ENCODE results near the gene PAK4. TPM values are rescaled to one million over a fixed set of nuclear protein-coding genes. Genes with fewer than 3 reads are reported as not detected.

PAK4 gene
- total RNA-seq, 1 experiment from 2014 or later: 63.1 TPM

DNA sequence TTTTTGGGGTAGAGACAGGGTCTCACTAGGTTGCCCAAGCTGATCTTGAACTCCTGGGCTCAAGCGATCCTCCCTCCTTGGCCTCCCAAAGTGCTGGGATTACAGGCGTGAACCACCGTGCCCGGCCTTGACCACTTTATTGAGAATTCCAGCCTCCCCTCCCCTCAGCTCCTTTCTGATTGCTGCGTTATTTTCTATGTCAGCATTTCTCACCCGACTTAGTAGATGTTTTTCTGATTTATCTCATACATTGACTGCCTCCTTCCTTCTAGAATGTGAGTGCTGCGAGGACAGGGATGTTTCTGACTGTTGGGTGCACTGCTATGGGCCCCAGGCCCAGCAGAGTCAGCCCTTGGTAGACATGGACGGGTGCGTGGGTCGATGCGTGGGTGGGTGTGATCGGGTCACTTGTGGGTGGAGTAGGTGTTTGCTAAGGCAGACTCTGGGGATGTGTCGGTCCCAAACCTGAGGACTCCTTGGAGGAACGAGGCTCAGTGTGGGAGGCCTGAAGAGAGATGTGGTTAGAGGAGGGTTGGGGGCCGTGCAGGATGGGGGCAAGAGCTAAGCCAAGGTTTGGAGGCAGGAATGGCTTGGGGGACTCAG lies 37.0 kb downstream of the PAK4 start:
- Histone ChIP-seq H2BK120ac (ENCODE audit: low read depth, low read length, poor library complexity, severe bottlenecking) (no peak overlapping the region), H3K4me2 (ENCODE audit: insufficient read depth, insufficient read length, low read length) (no peak overlapping the region), H4K20me1 (ENCODE audit: control insufficient read depth, insufficient read depth, insufficient read length) (peaks cover 5% of the 10 kb centered on the region), H2AFZ (ENCODE audit: low read length) (no peak overlapping the region), H3K18ac (ENCODE audit: insufficient read length, low read depth, low read length) (no peak overlapping the region), H3K14ac (ENCODE audit: insufficient read depth, low read length) (no peak overlapping the region), H4K5ac (ENCODE audit: insufficient read length, low read depth, low read length) (no peak overlapping the region), H3K79me1 (ENCODE audit: insufficient read depth, low read depth, low read length, poor library complexity, severe bottlenecking) (no peaks in the 10 kb centered on the region), H3K4ac (ENCODE audit: low read depth, low read length) (no peak overlapping the region), H4K8ac (replicated peaks; ENCODE audit: insufficient read length, low read depth, low read length) (no peak overlapping the region), H3T11ph (ENCODE audit: low read length) (no peak overlapping the region), H3K23ac (ENCODE audit: insufficient read length, low read depth, low read length) (no peak overlapping the region), H2BK12ac (ENCODE audit: insufficient read length, low read depth, low read length) (no peak overlapping the region), H3K56ac (ENCODE audit: insufficient read length, low read depth, low read length) (no peak overlapping the region), H3K9ac (ENCODE audit: extremely low read depth, insufficient read length, low read length) (no peak overlapping the region), H2BK20ac (ENCODE audit: low read depth, low read length, poor library complexity, severe bottlenecking) (no peak overlapping the region), H3K4me1 (ENCODE audit: insufficient read depth, low read length) (peaks cover 3% of the 10 kb centered on the region; the same call in 1 of the 2 replicates), H2AK5ac (ENCODE audit: insufficient read length, low read length) (no peak overlapping the region), H2BK15ac (ENCODE audit: low read depth, low read length) (no peak overlapping the region), H2BK5ac (ENCODE audit: insufficient read length, low read length) (no peak overlapping the region), H3K9me3 (ENCODE audit: control insufficient read depth, low read depth, low read length) (no peaks in the 10 kb centered on the region), H3K27ac (ENCODE audit: insufficient read length, low read depth, low read length) (no peak overlapping the region), H3K79me2 (ENCODE audit: insufficient read depth, low read length) (peaks cover 4% of the 10 kb centered on the region; the same call in 1 of the 2 replicates), H4K91ac (ENCODE audit: insufficient read length, low read depth, low read length) (no peak overlapping the region), H3K27me3 (ENCODE audit: insufficient read depth, low read length) (no peaks in the 10 kb centered on the region), H3K23me2 (ENCODE audit: insufficient read length, low read depth, low read length, poor library complexity, severe bottlenecking) (peaks cover 5% of the 10 kb centered on the region)
- Mint-ChIP-seq H3K36me3 (ENCODE audit: insufficient read depth in 1 of 3, low read depth in 3 of 3) (peaks cover 0 to 8% (median 2%) of the 10 kb centered on the region in 3 experiments; a peak in 3 of 7 replicates), H3K9me3 (no peaks in the 10 kb centered on the region), H3K27ac (peak overlapping the region; percentile 11 to 56 (median 19); a peak in 4 of 7 replicates), H3K27me3 (ENCODE audit: low read depth) (no peaks in the 10 kb centered on the region), H3K4me1 (peaks cover 18 to 25% of the 10 kb centered on the region in 2 experiments), H3K4me3 (no peak overlapping the region)
- TF ChIP-seq, protein P1, sequence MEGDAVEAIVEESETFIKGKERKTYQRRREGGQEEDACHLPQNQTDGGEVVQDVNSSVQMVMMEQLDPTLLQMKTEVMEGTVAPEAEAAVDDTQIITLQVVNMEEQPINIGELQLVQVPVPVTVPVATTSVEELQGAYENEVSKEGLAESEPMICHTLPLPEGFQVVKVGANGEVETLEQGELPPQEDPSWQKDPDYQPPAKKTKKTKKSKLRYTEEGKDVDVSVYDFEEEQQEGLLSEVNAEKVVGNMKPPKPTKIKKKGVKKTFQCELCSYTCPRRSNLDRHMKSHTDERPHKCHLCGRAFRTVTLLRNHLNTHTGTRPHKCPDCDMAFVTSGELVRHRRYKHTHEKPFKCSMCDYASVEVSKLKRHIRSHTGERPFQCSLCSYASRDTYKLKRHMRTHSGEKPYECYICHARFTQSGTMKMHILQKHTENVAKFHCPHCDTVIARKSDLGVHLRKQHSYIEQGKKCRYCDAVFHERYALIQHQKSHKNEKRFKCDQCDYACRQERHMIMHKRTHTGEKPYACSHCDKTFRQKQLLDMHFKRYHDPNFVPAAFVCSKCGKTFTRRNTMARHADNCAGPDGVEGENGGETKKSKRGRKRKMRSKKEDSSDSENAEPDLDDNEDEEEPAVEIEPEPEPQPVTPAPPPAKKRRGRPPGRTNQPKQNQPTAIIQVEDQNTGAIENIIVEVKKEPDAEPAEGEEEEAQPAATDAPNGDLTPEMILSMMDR (conservative IDR thresholded peaks at IDR 0.05): no peak
- DNase-seq: no peak
- no CpG with 5 or more reads among the region's 15 CpGs for WGBS (ENCODE audit: extremely low coverage, insufficient read length, low lambda C conversion rate)

All from H9 (cell line).